Measurements from ENCODE around the gene SYT14. TPM values are rescaled to one million over a fixed set of nuclear protein-coding genes. Genes with fewer than 3 reads are reported as not detected.
"Not testable (repeated sequence)": the region's sequence is repeated elsewhere in the genome, so short reads cannot be mapped to it uniquely, and the experiment has no call there.

Gene SYT14
- total RNA-seq, 2 donors from 2014 or later, result not detected

DNA sequence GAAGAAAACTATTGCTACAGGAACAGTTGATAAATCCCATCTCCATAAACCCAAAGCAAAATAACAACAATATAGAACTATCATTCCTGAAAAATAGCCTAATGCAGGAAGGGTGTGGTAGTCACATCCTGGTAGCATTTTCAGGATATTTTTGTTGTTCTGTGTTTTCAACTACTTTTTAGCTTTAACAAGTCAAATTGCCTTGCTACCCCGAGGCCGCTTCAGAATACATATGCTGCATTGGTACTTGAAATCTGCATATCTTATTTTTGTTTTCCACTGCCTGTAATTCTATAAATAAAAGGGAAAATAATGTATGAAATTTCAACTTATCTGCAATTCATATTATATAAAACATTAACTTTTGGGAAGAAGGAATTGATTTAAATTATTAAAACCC is 36.8 kb upstream of the SYT14 start:
- Histone ChIP-seq H3K4me3 (no peak overlapping the region), H3K27me3 (replicated peaks; ENCODE audit: insufficient read depth) (no peaks in the 10 kb centered on the region), H3K4me1 (ENCODE audit: control insufficient read depth in 1 of 2, low read depth in 2 of 2) (no peaks in the 10 kb centered on the region), H3K36me3 (no peaks in the 10 kb centered on the region), H3K9me3 (no peaks in the 10 kb centered on the region), H3K27ac (no peak overlapping the region)
- ATAC-seq (ENCODE audit: insufficient number of reproducible peaks, low FRiP score, low read depth) (no peak), DNase-seq (ENCODE audit: low spot score) (no peak)
- TF ChIP-seq, protein P1, sequence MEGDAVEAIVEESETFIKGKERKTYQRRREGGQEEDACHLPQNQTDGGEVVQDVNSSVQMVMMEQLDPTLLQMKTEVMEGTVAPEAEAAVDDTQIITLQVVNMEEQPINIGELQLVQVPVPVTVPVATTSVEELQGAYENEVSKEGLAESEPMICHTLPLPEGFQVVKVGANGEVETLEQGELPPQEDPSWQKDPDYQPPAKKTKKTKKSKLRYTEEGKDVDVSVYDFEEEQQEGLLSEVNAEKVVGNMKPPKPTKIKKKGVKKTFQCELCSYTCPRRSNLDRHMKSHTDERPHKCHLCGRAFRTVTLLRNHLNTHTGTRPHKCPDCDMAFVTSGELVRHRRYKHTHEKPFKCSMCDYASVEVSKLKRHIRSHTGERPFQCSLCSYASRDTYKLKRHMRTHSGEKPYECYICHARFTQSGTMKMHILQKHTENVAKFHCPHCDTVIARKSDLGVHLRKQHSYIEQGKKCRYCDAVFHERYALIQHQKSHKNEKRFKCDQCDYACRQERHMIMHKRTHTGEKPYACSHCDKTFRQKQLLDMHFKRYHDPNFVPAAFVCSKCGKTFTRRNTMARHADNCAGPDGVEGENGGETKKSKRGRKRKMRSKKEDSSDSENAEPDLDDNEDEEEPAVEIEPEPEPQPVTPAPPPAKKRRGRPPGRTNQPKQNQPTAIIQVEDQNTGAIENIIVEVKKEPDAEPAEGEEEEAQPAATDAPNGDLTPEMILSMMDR (IDR thresholded peaks at IDR 0.05), result no peak

DNA sequence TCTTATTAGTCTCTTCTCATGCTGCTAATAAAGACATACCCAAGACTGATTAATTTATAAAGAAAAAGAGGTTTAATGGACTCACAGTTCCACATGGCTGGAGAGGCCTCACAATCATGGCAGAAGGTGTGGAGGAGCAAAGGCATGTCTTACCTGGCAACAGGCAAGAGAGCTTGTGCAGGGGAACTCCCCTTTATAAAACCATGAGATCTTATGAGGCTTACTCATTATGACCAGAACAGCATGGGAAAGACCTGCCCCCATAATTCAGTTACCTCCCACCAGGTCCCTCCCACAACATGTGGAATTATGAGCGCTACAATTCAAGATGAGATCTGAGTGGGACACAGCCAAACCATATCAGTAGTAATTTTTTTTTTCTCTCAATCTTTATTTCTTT is 33.2 kb upstream of the SYT14 start:
- H3K27ac ChIP-seq; DNase-seq (ENCODE audit: low spot score); H3K4me3 ChIP-seq; H3K36me3 ChIP-seq; H3K9me3 ChIP-seq; ATAC-seq (ENCODE audit: insufficient number of reproducible peaks, low FRiP score, low read depth); H3K4me1 ChIP-seq (ENCODE audit: control insufficient read depth in 1 of 2, low read depth in 2 of 2); H3K27me3 ChIP-seq (replicated peaks; ENCODE audit: insufficient read depth): not testable (repeated sequence)

DNA sequence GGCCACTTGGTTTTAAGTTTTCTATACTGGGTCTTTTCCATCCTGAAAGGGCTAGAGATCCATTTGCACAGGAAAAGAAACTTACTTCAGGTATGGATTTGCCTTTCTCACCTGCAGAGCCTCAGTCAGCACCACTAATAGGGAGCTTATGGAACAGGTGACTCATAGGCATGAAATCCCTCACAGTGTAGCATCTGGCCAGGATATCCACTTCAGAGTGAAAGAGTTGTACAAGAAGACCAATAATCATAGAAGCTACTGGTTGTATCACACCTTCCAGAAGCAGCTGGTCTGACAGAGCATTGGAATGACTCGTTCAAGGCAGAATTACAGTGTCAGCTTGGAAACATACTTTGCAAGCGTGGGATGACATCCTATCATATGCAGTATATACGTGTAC is 26.3 kb upstream of the SYT14 start:
- DNase-seq (ENCODE audit: low spot score) (no peak), ATAC-seq (ENCODE audit: insufficient number of reproducible peaks, low FRiP score, low read depth) (no peak)
- H3K36me3 ChIP-seq, result no peaks in the 10 kb centered on the region
- H3K27me3 ChIP-seq (replicated peaks; ENCODE audit: insufficient read depth), result no peaks in the 10 kb centered on the region
- TF ChIP-seq, protein P1 (IDR thresholded peaks at IDR 0.05), result no peak
- H3K4me1 ChIP-seq (ENCODE audit: control insufficient read depth in 1 of 2, low read depth in 2 of 2), result no peaks in the 10 kb centered on the region
- no peak overlapping the region for H3K27ac ChIP-seq
- H3K4me3 ChIP-seq, result no peak overlapping the region
- no peaks in the 10 kb centered on the region for H3K9me3 ChIP-seq

DNA sequence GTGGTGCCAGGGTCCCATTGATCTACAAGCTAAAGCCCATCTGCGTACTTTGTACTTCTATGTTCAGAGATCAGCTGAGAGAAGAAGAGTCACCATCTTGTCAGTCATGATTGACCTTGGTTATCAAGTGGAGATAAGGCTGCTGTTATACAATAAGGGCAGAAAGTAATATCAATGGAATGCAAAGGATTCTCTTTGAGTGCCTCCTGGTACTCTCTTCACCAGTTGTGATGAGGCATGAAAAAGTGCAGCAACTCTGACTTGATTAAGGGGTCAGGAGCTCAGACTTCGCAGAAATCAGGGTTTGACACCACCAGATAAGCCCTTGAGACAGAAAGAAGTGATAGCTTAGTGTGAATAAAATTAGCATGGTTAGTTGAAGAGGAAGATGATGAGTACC is 25.7 kb upstream of the SYT14 start:
- Histone ChIP-seq H3K9me3 (no peaks in the 10 kb centered on the region), H3K27me3 (replicated peaks; ENCODE audit: insufficient read depth) (no peaks in the 10 kb centered on the region), H3K4me1 (ENCODE audit: control insufficient read depth in 1 of 2, low read depth in 2 of 2) (no peaks in the 10 kb centered on the region), H3K27ac (no peak overlapping the region), H3K36me3 (no peaks in the 10 kb centered on the region), H3K4me3 (no peak overlapping the region)
- no peak for ATAC-seq (ENCODE audit: insufficient number of reproducible peaks, low FRiP score, low read depth)
- TF ChIP-seq, protein P1 (IDR thresholded peaks at IDR 0.05), result no peak
- DNase-seq (ENCODE audit: low spot score), result no peak

DNA sequence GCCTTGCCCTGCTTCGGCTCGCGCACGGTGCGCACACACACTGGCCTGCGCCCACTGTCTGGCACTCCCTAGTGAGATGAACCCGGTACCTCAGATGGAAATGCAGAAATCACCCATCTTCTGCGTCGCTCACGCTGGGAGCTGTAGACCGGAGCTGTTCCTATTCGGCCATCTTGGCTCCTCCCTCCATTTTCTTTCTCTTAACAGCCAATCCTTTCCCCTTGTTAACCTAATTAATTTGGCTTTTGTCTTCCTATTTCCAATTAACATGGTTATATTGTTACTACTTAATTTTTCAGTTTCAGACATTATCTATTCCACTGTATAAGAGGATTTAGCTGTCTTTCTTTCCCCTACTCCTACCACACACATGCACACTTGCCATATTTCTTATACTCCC is 18.4 kb upstream of the SYT14 start:
- H3K4me1 ChIP-seq (ENCODE audit: control insufficient read depth in 1 of 2, low read depth in 2 of 2); ATAC-seq (ENCODE audit: insufficient number of reproducible peaks, low FRiP score, low read depth); H3K9me3 ChIP-seq; DNase-seq (ENCODE audit: low spot score); H3K27ac ChIP-seq; H3K27me3 ChIP-seq (replicated peaks; ENCODE audit: insufficient read depth); H3K36me3 ChIP-seq; H3K4me3 ChIP-seq: not testable (repeated sequence)

DNA sequence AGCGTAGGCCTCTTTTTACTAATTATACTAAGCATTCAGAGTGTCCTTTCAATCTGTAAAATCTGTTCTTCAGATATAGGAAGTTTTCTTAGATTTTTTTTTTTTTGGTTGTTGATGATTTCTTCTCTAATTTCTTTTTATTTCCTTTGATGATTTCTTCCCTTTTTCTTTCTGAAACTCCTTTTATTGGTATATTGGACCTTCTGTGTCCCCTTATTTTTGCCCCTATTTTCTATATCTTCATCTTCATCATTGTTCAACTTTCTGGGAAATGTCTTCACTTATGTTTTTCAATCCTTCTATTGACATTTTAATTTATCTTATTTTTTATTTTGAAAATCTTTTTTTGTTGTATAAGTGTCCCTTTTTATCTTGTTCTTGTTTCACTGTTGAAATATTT is 17.2 kb upstream of the SYT14 start:
- no peak for DNase-seq (ENCODE audit: low spot score)
- H3K36me3 ChIP-seq, result no peaks in the 10 kb centered on the region
- H3K27me3 ChIP-seq (replicated peaks; ENCODE audit: insufficient read depth), result no peaks in the 10 kb centered on the region
- no peaks in the 10 kb centered on the region for H3K4me1 ChIP-seq (ENCODE audit: control insufficient read depth in 1 of 2, low read depth in 2 of 2)
- H3K27ac ChIP-seq, result no peak overlapping the region
- no peak for ATAC-seq (ENCODE audit: insufficient number of reproducible peaks, low FRiP score, low read depth)
- no peaks in the 10 kb centered on the region for H3K9me3 ChIP-seq
- H3K4me3 ChIP-seq, result no peak overlapping the region
- TF ChIP-seq, protein P1 (IDR thresholded peaks at IDR 0.05), result no peak
